SU-DHL-6 (cell line): Measurements from ENCODE around the gene TMEM106C.

Source experiments
- EZH2phosphoT487 ChIP-seq: fragments of 200-600 bp; sonication (generic), shearing (Covaris generic); conservative IDR thresholded peaks from 2 replicates; pipeline ENCODE4 v1.6.1; 2018; ENCODE audit warnings: mild to moderate bottlenecking, antibody characterized with exemption, low read length, moderate library complexity, mixed read lengths
- TF ChIP-seq, protein P1 (sequence below): fragments of 200-600 bp; sonication (generic); IDR thresholded peaks from one replicate; pipeline ENCODE4 v1.5.1; 2017; ENCODE audit warnings: antibody characterized with exemption, mild to moderate bottlenecking, low read length, moderate library complexity; ENCODE audit not compliant: insufficient read depth, poor library complexity, severe bottlenecking

DNA sequence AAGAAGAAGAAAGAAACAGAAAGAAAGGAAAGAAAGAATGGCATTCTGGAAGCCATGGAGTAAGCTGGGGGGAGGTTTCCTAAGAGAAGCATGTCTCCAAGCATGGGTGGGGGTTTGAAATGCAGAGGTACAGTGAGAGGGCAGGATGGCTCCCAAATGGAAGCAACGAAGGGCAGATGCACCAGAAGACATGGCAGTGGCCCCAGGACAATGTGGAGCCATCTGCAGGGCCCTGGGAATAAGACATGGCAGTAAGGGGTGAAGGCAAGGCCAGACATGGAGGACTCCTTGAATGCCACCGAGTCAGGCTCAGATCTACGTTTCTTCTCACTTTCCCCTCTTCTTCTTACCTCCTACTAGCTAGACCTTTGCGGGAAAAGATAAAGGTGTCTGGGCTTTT, 45.6 kb downstream of the TMEM106C start:
- TF ChIP-seq, protein P1, sequence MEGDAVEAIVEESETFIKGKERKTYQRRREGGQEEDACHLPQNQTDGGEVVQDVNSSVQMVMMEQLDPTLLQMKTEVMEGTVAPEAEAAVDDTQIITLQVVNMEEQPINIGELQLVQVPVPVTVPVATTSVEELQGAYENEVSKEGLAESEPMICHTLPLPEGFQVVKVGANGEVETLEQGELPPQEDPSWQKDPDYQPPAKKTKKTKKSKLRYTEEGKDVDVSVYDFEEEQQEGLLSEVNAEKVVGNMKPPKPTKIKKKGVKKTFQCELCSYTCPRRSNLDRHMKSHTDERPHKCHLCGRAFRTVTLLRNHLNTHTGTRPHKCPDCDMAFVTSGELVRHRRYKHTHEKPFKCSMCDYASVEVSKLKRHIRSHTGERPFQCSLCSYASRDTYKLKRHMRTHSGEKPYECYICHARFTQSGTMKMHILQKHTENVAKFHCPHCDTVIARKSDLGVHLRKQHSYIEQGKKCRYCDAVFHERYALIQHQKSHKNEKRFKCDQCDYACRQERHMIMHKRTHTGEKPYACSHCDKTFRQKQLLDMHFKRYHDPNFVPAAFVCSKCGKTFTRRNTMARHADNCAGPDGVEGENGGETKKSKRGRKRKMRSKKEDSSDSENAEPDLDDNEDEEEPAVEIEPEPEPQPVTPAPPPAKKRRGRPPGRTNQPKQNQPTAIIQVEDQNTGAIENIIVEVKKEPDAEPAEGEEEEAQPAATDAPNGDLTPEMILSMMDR = no peak
- TF ChIP-seq EZH2phosphoT487 = no peak
